ENCODE results near the gene E2F4. TPM values are rescaled to one million over a fixed set of nuclear protein-coding genes. Genes with fewer than 3 reads are reported as not detected.

Gene E2F4
- total RNA-seq, 1 donor from 2014 or later, result 132 TPM

DNA sequence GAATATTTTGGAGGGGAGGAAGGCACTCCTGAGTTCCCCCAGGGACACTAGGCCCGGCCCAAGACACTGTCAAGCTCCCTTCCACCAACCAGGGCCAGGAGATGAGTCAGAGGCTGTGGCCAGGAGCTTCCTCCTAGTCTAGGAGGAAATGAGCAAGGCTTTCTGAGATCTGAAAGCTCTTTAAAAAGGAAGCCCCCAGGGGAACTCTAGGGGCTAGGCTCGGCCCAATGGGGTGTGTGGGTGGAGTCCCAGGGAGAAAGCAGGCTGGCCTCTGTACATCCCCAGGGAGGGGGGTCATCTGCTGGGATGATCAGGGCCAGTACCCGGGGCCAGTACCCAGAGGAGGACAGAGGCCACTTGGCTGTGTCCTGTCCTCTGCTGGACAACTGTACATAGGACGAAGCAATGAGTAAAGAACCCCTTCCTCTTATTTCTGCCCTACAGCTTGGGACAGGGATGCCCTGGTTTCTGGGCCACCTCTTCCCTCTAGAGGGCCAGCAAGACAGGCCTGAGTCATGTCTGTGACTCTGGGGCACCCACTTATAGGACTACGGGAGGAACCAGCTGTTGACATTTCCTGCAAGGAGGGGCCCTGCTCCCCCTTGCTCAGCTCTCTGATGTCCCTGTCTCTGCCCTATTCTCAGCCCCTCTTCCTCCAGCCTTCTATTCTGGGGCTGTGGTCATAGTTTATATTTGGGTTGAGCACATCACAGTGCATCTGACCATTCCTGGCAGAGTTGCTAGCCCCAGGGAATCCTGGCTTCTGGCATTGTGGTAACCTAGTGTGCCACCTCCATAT lies 52.6 kb downstream of the E2F4 start:
- H3K27me3 Mint-ChIP-seq (ENCODE audit: low read depth), result peaks cover 4% of the 10 kb centered on the region
- peaks cover 49% of the 10 kb centered on the region for H3K4me1 Mint-ChIP-seq (ENCODE audit: low read depth)
- peak overlapping the region; percentile 97 for H3K27ac Mint-ChIP-seq
- peak; percentile 73 for DNase-seq (ENCODE audit: low spot score)
- no peaks in the 10 kb centered on the region for H3K9me3 Mint-ChIP-seq
- H3K36me3 Mint-ChIP-seq (ENCODE audit: low read depth), result peaks cover 9% of the 10 kb centered on the region
- intact Hi-C loops (cut with micrococcal nuclease), result loop anchor here (1.0 to 10.0 kb wide), 7 partner anchors 8 to 600 kb away; partner anchors contain the start of genes AGRP, ATP6V0D1, CENPT and CES4A
- peak overlapping the region; percentile 82 for H3K4me3 Mint-ChIP-seq (ENCODE audit: low read depth)

DNA sequence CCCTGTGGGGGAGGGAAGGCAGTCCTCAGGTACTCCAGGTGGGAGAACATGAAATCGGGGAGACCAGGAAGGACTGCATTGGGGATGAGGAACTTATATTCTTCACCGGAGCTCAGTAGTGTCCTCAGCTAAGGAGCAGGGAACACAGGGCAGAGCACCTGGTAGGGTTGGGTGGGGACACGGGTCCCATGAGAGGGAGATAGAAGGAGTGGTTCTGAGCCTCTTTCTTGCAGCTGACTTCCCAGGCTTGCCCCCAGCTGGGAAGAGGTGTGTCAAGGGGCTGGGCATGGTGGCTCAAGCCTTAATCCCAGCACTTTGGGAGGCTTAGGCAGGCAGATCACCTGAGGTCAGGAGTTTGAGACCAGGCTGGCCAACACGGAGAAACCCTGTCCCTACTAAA lies 53.2 kb downstream of the E2F4 start:
- peaks cover 6% of the 10 kb centered on the region for H3K36me3 Mint-ChIP-seq (ENCODE audit: low read depth)
- H3K4me3 Mint-ChIP-seq (ENCODE audit: low read depth), result peak overlapping the region; percentile 82
- intact Hi-C loops (cut with micrococcal nuclease), result loop anchor here (2.0 to 10.0 kb wide), 5 partner anchors 63 to 600 kb away; partner anchors contain the start of genes AGRP, ATP6V0D1, CENPT and CES4A
- H3K9me3 Mint-ChIP-seq, result no peaks in the 10 kb centered on the region
- H3K4me1 Mint-ChIP-seq (ENCODE audit: low read depth), result peaks cover 50% of the 10 kb centered on the region
- no peak for DNase-seq (ENCODE audit: low spot score)
- H3K27me3 Mint-ChIP-seq (ENCODE audit: low read depth), result peaks cover 10% of the 10 kb centered on the region
- peak overlapping the region; percentile 97 for H3K27ac Mint-ChIP-seq

DNA sequence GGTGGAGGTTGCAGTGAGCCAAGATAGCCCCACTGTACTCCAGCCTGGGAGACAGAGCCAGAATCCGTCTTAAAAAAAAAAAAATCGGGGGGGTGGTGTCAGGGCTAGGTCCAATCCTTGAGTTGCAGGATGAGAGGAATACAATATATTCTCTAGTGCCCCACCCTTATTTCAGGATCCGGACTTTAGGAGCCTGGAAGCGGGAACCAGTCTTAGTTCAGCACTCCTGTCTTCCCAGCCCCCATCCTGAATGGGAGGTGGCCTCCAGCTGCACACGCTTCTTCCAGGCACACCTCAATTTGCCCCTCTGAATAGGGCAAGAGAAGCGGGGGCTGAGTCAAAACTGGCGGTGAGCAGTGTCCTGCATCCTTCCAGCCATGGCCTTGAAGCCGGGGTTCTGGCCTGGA lies 53.7 kb downstream of the E2F4 start:
- H3K27ac Mint-ChIP-seq, result no peak overlapping the region
- peak overlapping the region; percentile 82 for H3K4me3 Mint-ChIP-seq (ENCODE audit: low read depth)
- H3K9me3 Mint-ChIP-seq, result no peaks in the 10 kb centered on the region
- intact Hi-C loops (cut with micrococcal nuclease), result loop anchor here (2.0 to 10.0 kb wide), 7 partner anchors 33 to 599 kb away; partner anchors contain the start of genes ACD, AGRP, ATP6V0D1 and CENPT
- no peak for DNase-seq (ENCODE audit: low spot score)
- peaks cover 12% of the 10 kb centered on the region for H3K27me3 Mint-ChIP-seq (ENCODE audit: low read depth)
- peaks cover 6% of the 10 kb centered on the region for H3K36me3 Mint-ChIP-seq (ENCODE audit: low read depth)
- peaks cover 52% of the 10 kb centered on the region for H3K4me1 Mint-ChIP-seq (ENCODE audit: low read depth)

DNA sequence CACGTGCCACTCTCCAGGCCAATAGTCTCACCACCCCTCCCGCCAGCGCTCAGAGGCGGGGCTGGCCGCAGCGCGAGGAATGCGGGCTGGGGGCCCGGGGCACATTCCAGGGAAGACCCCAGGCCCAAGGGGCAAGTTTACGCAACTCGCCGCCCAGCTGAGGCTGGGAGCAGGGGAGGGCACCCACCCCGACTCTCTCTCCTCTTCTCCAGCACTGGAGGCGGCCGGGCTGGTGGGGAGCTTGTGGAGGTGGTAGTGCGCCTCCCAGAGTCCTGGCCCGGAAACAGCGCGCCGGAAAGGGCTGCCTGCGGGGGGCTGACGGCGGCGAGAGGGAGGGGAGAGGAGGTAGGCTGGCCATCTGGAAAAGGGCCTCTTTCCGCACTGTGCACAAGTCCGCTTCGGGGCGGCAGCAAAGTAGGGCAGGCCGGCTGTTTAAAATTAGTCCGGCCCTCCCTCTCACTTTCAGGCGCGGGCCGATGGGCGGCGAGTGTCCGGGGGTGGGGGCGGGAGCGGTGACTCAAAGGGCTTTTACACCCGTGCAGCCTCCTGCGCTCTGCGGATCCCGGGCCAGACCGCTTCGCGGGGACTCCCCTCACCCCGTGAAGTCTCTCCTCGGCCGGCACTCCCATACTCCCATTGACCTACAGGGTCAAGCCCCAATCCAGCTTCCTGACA lies 54.3 kb downstream of the E2F4 start:
- DNase-seq (ENCODE audit: low spot score), result peak; percentile 29
- peaks cover 6% of the 10 kb centered on the region for H3K36me3 Mint-ChIP-seq (ENCODE audit: low read depth)
- H3K4me1 Mint-ChIP-seq (ENCODE audit: low read depth), result peaks cover 51% of the 10 kb centered on the region
- H3K27me3 Mint-ChIP-seq (ENCODE audit: low read depth), result peaks cover 12% of the 10 kb centered on the region
- peak overlapping the region; percentile 82 for H3K4me3 Mint-ChIP-seq (ENCODE audit: low read depth)
- H3K27ac Mint-ChIP-seq, result peak overlapping the region; percentile 66
- H3K9me3 Mint-ChIP-seq, result no peaks in the 10 kb centered on the region
- intact Hi-C loops (cut with micrococcal nuclease), result loop anchor here (2.0 to 10.0 kb wide), 6 partner anchors 33 to 599 kb away; partner anchors contain the start of genes ACD, AGRP, ATP6V0D1 and CENPT

DNA sequence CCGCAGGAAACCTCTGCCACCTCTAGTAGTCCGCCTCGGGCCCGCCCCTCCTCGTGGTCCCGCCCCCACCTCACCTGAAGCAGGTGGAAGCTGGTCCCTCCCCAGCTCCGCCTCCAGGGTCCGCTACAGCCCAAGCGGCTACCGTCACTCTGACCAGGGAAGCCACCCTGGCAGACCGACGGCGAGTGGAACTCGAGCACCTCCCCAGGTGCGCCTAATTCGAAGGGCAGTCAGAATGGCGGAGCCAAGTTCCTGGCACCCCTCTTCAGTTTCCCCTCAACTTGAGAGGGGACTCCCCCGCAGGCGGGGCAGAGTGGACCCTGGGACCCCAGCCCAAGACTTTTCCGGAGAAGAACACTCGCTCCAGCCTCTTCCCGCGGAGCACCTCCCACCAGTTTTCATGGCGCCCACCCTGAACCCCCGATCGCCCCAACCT lies 54.8 kb downstream of the E2F4 start:
- Mint-ChIP-seq H3K27me3 (ENCODE audit: low read depth) (peaks cover 12% of the 10 kb centered on the region), H3K36me3 (ENCODE audit: low read depth) (peaks cover 6% of the 10 kb centered on the region), H3K4me3 (ENCODE audit: low read depth) (peak overlapping the region; percentile 82), H3K9me3 (no peaks in the 10 kb centered on the region), H3K27ac (peak overlapping the region; percentile 66), H3K4me1 (ENCODE audit: low read depth) (peaks cover 46% of the 10 kb centered on the region)
- intact Hi-C loops (cut with micrococcal nuclease), result loop anchor here (2.0 to 10.0 kb wide), 6 partner anchors 32 to 598 kb away; partner anchors contain the start of genes ACD, AGRP, ATP6V0D1 and CENPT
- peak; percentile 23 for DNase-seq (ENCODE audit: low spot score)

DNA sequence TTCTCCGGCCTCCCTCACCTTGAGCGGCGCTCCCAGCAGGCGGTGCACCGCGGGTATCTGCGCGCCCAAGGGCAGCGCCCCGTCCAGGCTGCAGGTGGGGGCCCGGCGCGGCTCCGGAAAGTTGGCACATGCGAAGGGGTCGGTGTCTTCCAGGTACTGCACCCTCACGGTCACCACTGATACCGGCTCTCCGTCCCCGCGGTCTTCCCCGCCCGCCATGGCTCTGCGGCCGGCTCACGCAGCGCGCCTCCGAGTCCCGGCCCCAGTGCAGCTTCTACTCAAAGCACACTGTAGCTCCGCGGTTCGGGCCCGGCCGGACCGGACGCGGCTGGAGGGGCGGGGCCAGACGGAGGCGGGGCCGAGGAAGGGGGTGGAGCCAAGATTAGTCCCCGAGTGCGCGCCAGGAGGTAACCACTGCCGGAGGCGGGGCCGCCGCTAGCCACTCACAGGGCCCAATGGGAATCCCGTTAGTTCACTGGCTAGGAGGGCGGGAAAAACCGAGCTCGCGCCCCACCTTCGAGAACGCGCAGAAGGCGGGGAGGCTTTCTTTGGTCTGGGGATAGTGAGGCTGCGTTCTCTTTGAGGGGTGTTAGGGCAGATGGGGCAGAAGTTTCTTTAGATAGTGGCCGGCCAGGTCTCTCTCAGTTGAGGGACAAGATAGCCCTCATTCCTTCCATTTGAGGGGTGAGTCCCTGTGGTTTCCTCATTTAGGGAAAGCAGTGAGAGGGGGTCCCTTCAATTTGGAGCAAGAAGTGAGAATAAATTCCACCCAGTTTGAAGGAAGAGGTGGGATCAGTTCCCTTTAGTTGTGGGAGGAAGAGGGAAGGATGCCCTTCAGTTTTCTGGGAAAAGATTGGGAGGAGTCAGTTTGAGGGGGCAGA lies 55.5 kb downstream of the E2F4 start, which contains the start of gene FHOD1:
Gene FHOD1 (minus strand): TSS at position 290 of the 881 bp plus-strand sequence. CDS start 71 bp downstream, at position 219.
- peak within 1 kb of the TSS; percentile 77 for H3K27ac Mint-ChIP-seq
- H3K9me3 Mint-ChIP-seq, result no peaks in the 10 kb centered on the region
- H3K27me3 Mint-ChIP-seq (ENCODE audit: low read depth), result peaks cover 12% of the 10 kb centered on the region
- H3K4me3 Mint-ChIP-seq (ENCODE audit: low read depth), result peak within 1 kb of the TSS; percentile 82
- peaks cover 6% of the 10 kb centered on the region for H3K36me3 Mint-ChIP-seq (ENCODE audit: low read depth)
- peak; percentile 98 for DNase-seq (ENCODE audit: low spot score)
- intact Hi-C loops (cut with micrococcal nuclease), result loop anchor here (2.0 to 10.0 kb wide), 6 partner anchors 31 to 597 kb away; partner anchors contain the start of genes ACD, AGRP, ATP6V0D1 and CENPT
- H3K4me1 Mint-ChIP-seq (ENCODE audit: low read depth), result peaks cover 45% of the 10 kb centered on the region

DNA sequence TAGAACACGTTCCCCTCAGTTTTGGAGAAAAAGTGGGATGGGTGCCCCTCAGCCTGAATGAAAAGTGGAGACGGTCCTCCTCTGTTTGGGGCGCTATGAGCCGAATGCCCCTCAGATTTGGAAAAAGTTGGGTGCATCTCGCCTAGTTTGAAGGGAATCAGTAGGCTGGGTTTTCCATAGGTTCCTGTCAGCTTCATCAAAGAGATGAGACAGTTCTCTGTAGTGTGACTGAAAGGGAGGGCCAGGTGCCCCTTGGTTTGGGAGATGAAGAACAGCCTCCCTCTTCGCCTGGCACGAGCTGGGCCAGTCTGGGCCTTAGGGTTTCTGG lies 56.1 kb downstream of the E2F4 start:
- Mint-ChIP-seq H3K27ac (peak overlapping the region; percentile 77), H3K4me1 (ENCODE audit: low read depth) (peaks cover 43% of the 10 kb centered on the region), H3K27me3 (ENCODE audit: low read depth) (peaks cover 12% of the 10 kb centered on the region), H3K9me3 (no peaks in the 10 kb centered on the region), H3K36me3 (ENCODE audit: low read depth) (peaks cover 6% of the 10 kb centered on the region), H3K4me3 (ENCODE audit: low read depth) (peak overlapping the region; percentile 82)
- intact Hi-C loops (cut with micrococcal nuclease), result loop anchor here (5.0 to 10.0 kb wide), 4 partner anchors 66 to 597 kb away; partner anchors contain the start of genes AGRP, ATP6V0D1, CENPT and CES4A
- no peak for DNase-seq (ENCODE audit: low spot score)

Other genes starting within 250 kb of the E2F4 start
- gene CES3, start 230.9 kb upstream of the E2F4 start, total RNA-seq, result 9.4 and 10.6 TPM in 2 replicates
- 29.8 and 30.1 TPM in 2 replicates for gene CES4A, start 203.6 kb upstream of the E2F4 start, total RNA-seq
- gene CBFB, start 163.0 kb upstream of the E2F4 start, total RNA-seq, result 156 and 159 TPM in 2 replicates
- 17.4 and 17.8 TPM in 2 replicates for gene PHAF1, start 82.2 kb upstream of the E2F4 start, total RNA-seq
- gene B3GNT9, start 41.2 kb upstream of the E2F4 start, total RNA-seq, result 5.0 and 5.1 TPM in 2 replicates
- 35.0 and 38.3 TPM in 2 replicates for gene TRADD, start 32.2 kb upstream of the E2F4 start, total RNA-seq
- 26.4 and 26.7 TPM in 2 replicates for gene FBXL8, start 32.2 kb upstream of the E2F4 start, total RNA-seq
- gene HSF4, start 27.4 kb upstream of the E2F4 start, total RNA-seq, result 33.4 and 33.9 TPM in 2 replicates
- gene NOL3, start 21.6 kb upstream of the E2F4 start, total RNA-seq, result 27.3 and 30.1 TPM in 2 replicates
- gene MATCAP1, start 8.2 kb upstream of the E2F4 start, total RNA-seq, result 57.1 and 59.5 TPM in 2 replicates
- gene EXOC3L1, start 2.0 kb upstream of the E2F4 start, total RNA-seq, result 0.14 TPM in 1 of 2 replicates, not detected in the other
- 6.8 and 7.1 TPM in 2 replicates for gene ELMO3, start 7.0 kb downstream of the E2F4 start, total RNA-seq
- gene TMEM208, start 35.0 kb downstream of the E2F4 start, total RNA-seq, result 53.8 and 55.4 TPM in 2 replicates
- gene FHOD1, start 55.3 kb downstream of the E2F4 start, total RNA-seq, result 134 and 141 TPM in 2 replicates
- 5.1 and 6.4 TPM in 2 replicates for gene SLC9A5, start 56.8 kb downstream of the E2F4 start, total RNA-seq
- gene PLEKHG4, start 87.4 kb downstream of the E2F4 start, total RNA-seq, result 30.4 and 33.4 TPM in 2 replicates
- gene KCTD19, start 134.6 kb downstream of the E2F4 start, total RNA-seq, result 0.87 and 1.2 TPM in 2 replicates
- gene LRRC36, start 134.7 kb downstream of the E2F4 start, total RNA-seq, result 0.60 and 0.89 TPM in 2 replicates
- gene TPPP3, start 201.3 kb downstream of the E2F4 start, total RNA-seq, result not detected in 2 replicates
- 1.4 and 1.5 TPM in 2 replicates for gene ZDHHC1, start 224.3 kb downstream of the E2F4 start, total RNA-seq
- gene HSD11B2, start 239.0 kb downstream of the E2F4 start, total RNA-seq, result 1.7 and 2.8 TPM in 2 replicates

All from activated T-helper 2 cell treated with anti-CD3 and anti-CD28 coated beads, Interferon-gamma antibody, Interleukin-2, Interleukin-4, amounts not matched to agents 10 μg/mL and 5 μg/mL and 100 μg/mL, durations not matched to agents 14 hours and 24 hours and 36 hours (primary cell).